Measurements from ENCODE around the gene CA9. TPM values are rescaled to one million over a fixed set of nuclear protein-coding genes. Genes with fewer than 3 reads are reported as not detected.

The CA9 gene
- total and polyA plus RNA-seq, 2 donors (not counting 3 experiments of a cell fraction or from before 2014, with no cell fraction given): 0.18 TPM; not detected in 1

- Histone ChIP-seq H3K9me3 (replicated peaks; ENCODE audit: control insufficient read depth, insufficient read depth, low read length) (no peaks in the 10 kb centered on the region), H3K4me2 (ENCODE audit: insufficient read depth, low read length) (no peak overlapping the region), H3K36me3 (ENCODE audit: control insufficient read depth in 2 of 2, extremely low read depth in 1 of 2, insufficient read depth in 2 of 2, low read length in 2 of 2) (peaks cover 6 to 8% of the 10 kb centered on the region in 2 experiments), H4K20me1 (replicated peaks; ENCODE audit: control insufficient read depth, extremely low read depth, insufficient read depth, low read length) (no peaks in the 10 kb centered on the region), H3K9me1 (replicated peaks; ENCODE audit: control insufficient read depth, extremely low read depth, insufficient read depth, low read length) (no peaks in the 10 kb centered on the region), H3K4me3 (replicated peaks in 1 of 3; ENCODE audit: insufficient read depth in 1 of 3, low read depth in 1 of 3, low read length in 3 of 3) (no peak overlapping the region), H3K4me1 (ENCODE audit: control insufficient read depth, extremely low read depth, insufficient read depth, low read length) (peaks cover 26% of the 10 kb centered on the region), H3K9ac (replicated peaks; ENCODE audit: extremely low read depth, insufficient read depth, low read length) (no peak overlapping the region), H3K79me2 (ENCODE audit: control insufficient read depth, insufficient read depth, low read length) (peaks cover 30% of the 10 kb centered on the region), H2AFZ (ENCODE audit: low read depth, low read length) (no peak overlapping the region), H3K27ac (ENCODE audit: insufficient read depth, low read depth, low read length) (no peak overlapping the region), H3K27me3 (ENCODE audit: control insufficient read depth in 2 of 2, insufficient read depth in 2 of 2, low read length in 2 of 2) (no peaks in the 10 kb centered on the region)
- intact Hi-C loops (cut with micrococcal nuclease) (loop anchor here (2.0 kb wide), 1 partner anchor 41 kb away; the partner anchor contains the start of genes CREB3 and TLN1), dilution Hi-C loops (cut with MboI; ENCODE audit: extremely low pct_ligation_motif_present, low sequenced_read_pairs) (no loop called here)
- DNase-seq (ENCODE audit: low read depth, low spot score) (no peak), FAIRE-seq (no peak)
- ChIA-PET CTCF (interaction anchor here (3.3 to 13.5 kb wide), 2 partner anchors 31 to 36 kb away, joined by 16 to 227 read pairs; partner anchors contain the start of genes ARHGEF39, CCDC107 and RMRP), POLR2A (interaction anchor here (1.4 kb wide), 1 partner anchor 21 kb away, joined by 3 read pairs; no protein-coding TSS in a partner anchor)
- BruUV-seq (replicated peaks): no TSS peak
- TF ChIP-seq POLR2A (IDR thresholded peaks at IDR 0.05; ENCODE audit: low read depth, low read length) (no peak), CTCF (IDR thresholded peaks at IDR 0.05; ENCODE audit: extremely low read depth in 1 of 2, insufficient read depth in 1 of 2, low read depth in 1 of 2, low read length in 2 of 2) (no peak), JUN (IDR thresholded peaks at IDR 0.05; ENCODE audit: borderline replicate concordance, insufficient read depth, insufficient read length, low read depth) (no peak)
These were observed 18.1 kb downstream of the CA9 start for GRCh38 chr9:35691757-35692301.

GRCh38 chr9:35695943-35696401 is 22.2 kb downstream of the CA9 start:
- peaks cover 41 to 46% of the 10 kb centered on the region in 2 experiments for H3K36me3 ChIP-seq (ENCODE audit: control insufficient read depth in 2 of 2, extremely low read depth in 1 of 2, insufficient read depth in 2 of 2, low read length in 2 of 2)
- POLR2A ChIA-PET: interaction anchor here (1.4 kb wide), 1 partner anchor 32 kb away, joined by 6 read pairs; no protein-coding TSS in a partner anchor

More at GRCh38 chr9:35695943-35696401, 22.2 kb downstream of the CA9 start:
- no peak overlapping the region for H3K4me3 ChIP-seq (replicated peaks in 1 of 3; ENCODE audit: insufficient read depth in 1 of 3, low read depth in 1 of 3, low read length in 3 of 3)
- H3K9me3 ChIP-seq (replicated peaks; ENCODE audit: control insufficient read depth, insufficient read depth, low read length): no peaks in the 10 kb centered on the region
- FAIRE-seq (no peak), DNase-seq (ENCODE audit: low read depth, low spot score) (no peak)
- peaks cover 4% of the 10 kb centered on the region for H3K4me1 ChIP-seq (ENCODE audit: control insufficient read depth, extremely low read depth, insufficient read depth, low read length)
- no peaks in the 10 kb centered on the region for H4K20me1 ChIP-seq (replicated peaks; ENCODE audit: control insufficient read depth, extremely low read depth, insufficient read depth, low read length)
- no peak overlapping the region for H2AFZ ChIP-seq (ENCODE audit: low read depth, low read length)
- no peaks in the 10 kb centered on the region for H3K27me3 ChIP-seq (ENCODE audit: control insufficient read depth in 2 of 2, insufficient read depth in 2 of 2, low read length in 2 of 2)
- BruUV-seq (replicated peaks): no TSS peak
- no peak overlapping the region for H3K9ac ChIP-seq (replicated peaks; ENCODE audit: extremely low read depth, insufficient read depth, low read length)
- dilution Hi-C loops (cut with MboI; ENCODE audit: extremely low pct_ligation_motif_present, low sequenced_read_pairs) (no loop called here), intact Hi-C loops (cut with micrococcal nuclease) (loop anchor here (1.0 kb wide), 2 partner anchors 38 to 49 kb away; partner anchors contain the start of genes CCDC107 and RMRP)
- CTCF ChIA-PET: interaction anchor here (0.9 to 13.5 kb wide), 30 partner anchors 8 to 215 kb away, joined by 3 to 227 read pairs (median 8); partner anchors contain the start of genes ARHGEF39, CCDC107, CREB3 and RMRP
- H3K4me2 ChIP-seq (ENCODE audit: insufficient read depth, low read length): no peak overlapping the region
- no peak for TF ChIP-seq MYC (IDR thresholded peaks at IDR 0.05; ENCODE audit: low read depth, low read length)
- TF ChIP-seq MAX (IDR thresholded peaks at IDR 0.05; ENCODE audit: insufficient read depth, insufficient read length): no peak
- no peak for TF ChIP-seq CTCF (IDR thresholded peaks at IDR 0.05; ENCODE audit: extremely low read depth in 1 of 2, insufficient read depth in 1 of 2, low read depth in 1 of 2, low read length in 2 of 2)
- TF ChIP-seq POLR2A (IDR thresholded peaks at IDR 0.05; ENCODE audit: low read depth, low read length): no peak
- no peak for TF ChIP-seq JUN (IDR thresholded peaks at IDR 0.05; ENCODE audit: borderline replicate concordance, insufficient read depth, insufficient read length, low read depth)
- no peak for TF ChIP-seq POLR2AphosphoS5 (IDR thresholded peaks at IDR 0.05; ENCODE audit: insufficient read depth, low read depth, low read length)
- no peak for TF ChIP-seq EZH2 (IDR thresholded peaks at IDR 0.05; ENCODE audit: borderline replicate concordance, low read depth, low read length, severe bottlenecking)
- no peak for TF ChIP-seq FOS (IDR thresholded peaks at IDR 0.05; ENCODE audit: borderline replicate concordance, insufficient read depth, low read length)
- TF ChIP-seq GATA2 (IDR thresholded peaks at IDR 0.05; ENCODE audit: insufficient read depth, insufficient read length, low read depth, low read length): no peak
- no peaks in the 10 kb centered on the region for H3K79me2 ChIP-seq (ENCODE audit: control insufficient read depth, insufficient read depth, low read length)
- H3K9me1 ChIP-seq (replicated peaks; ENCODE audit: control insufficient read depth, extremely low read depth, insufficient read depth, low read length): no peaks in the 10 kb centered on the region
- H3K27ac ChIP-seq (ENCODE audit: insufficient read depth, low read depth, low read length): no peak overlapping the region
